NB4 (cell line): ENCODE data around the gene PHACTR1.

Experiments
- CTCF ChIP-seq: IDR thresholded peaks from one replicate; pipeline ENCODE4 v1.5.1; 2012; ENCODE audit warnings: low read depth, low read length
- POLR2A ChIP-seq: IDR thresholded peaks from 2 replicates; pipeline ENCODE4 v1.6.1; 2011; ENCODE audit warnings: mild to moderate bottlenecking; ENCODE audit not compliant: insufficient read length; ENCODE audit errors: extremely low read depth

- TF ChIP-seq POLR2A (no peak), CTCF (no peak)
These were observed 101.8 kb downstream of the PHACTR1 start for GRCh38 chr6:12818324-12818723.
